Memory B cell (primary cell): ENCODE data around the gene CDH15.
"Not testable (repeated sequence)": the region's sequence is repeated elsewhere in the genome, so short reads cannot be mapped to it uniquely, and the experiment has no call there.

Experiments
- ATAC-seq: fragments of 150-1000 bp; cut with Tn5 transposase; 2 replicates; pipeline ENCODE4 v1.10.0; 2021; ENCODE audit warnings: low read depth, mild to moderate bottlenecking, moderate library complexity
- DNase-seq, 2 donors: peaks; one replicate each; pipeline ENCODE4 v3.0.0; 2022; ENCODE audit warnings: low spot score in 2 of 2
- H3K27ac Mint-ChIP-seq: one replicate; pipeline ENCODE4 v1.8.0; 2022; ENCODE audit warnings: mild to moderate bottlenecking, moderate library complexity, mixed read lengths
- H3K27me3 Mint-ChIP-seq: one replicate; pipeline ENCODE4 v1.8.0; 2022; ENCODE audit warnings: mixed read lengths
- H3K36me3 Mint-ChIP-seq: one replicate; pipeline ENCODE4 v1.8.0; 2022; ENCODE audit warnings: mild to moderate bottlenecking, mixed read lengths
- H3K4me1 Mint-ChIP-seq: one replicate; pipeline ENCODE4 v1.8.0; 2022; ENCODE audit warnings: mixed read lengths
- H3K4me3 Mint-ChIP-seq: one replicate; pipeline ENCODE4 v1.8.0; 2022; ENCODE audit warnings: mild to moderate bottlenecking, moderate library complexity, mixed read lengths
- H3K9me3 Mint-ChIP-seq: one replicate; pipeline ENCODE4 v1.8.0; 2022; ENCODE audit warnings: mixed read lengths

Gene CDH15

DNA sequence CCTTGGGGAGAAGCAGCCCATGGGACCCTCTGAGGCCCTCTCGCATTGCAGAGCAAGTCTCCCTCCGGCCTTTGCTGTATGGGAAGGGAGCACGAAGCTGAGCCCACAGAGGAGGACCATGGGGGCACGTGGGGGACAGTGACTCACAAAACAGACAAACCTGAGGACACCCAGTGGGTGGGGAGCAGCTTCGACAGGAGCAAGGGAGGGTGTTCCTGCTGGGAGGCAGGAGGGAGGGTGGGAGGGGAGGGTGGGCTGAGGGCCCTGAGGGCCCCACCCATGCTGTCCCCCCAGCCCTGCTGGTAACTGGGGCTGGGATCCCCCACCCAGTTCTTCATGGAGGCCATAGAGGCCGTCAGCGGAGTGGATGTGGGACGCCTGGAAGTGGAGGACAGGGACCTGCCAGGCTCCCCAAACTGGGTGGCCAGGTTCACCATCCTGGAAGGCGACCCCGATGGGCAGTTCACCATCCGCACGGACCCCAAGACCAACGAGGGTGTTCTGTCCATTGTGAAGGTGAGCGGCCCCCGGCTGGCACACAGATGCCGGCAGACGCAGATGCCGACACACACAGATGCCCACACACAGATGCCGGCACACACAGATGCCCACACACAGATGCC lies 16.3 kb downstream of the CDH15 start:
- DNase-seq (no peak), ATAC-seq (no peak)
- Mint-ChIP-seq H3K9me3 (no peaks in the 10 kb centered on the region), H3K4me1 (peaks cover 3% of the 10 kb centered on the region), H3K27me3 (no peaks in the 10 kb centered on the region), H3K4me3 (no peak overlapping the region), H3K27ac (no peak overlapping the region), H3K36me3 (no peaks in the 10 kb centered on the region)

DNA sequence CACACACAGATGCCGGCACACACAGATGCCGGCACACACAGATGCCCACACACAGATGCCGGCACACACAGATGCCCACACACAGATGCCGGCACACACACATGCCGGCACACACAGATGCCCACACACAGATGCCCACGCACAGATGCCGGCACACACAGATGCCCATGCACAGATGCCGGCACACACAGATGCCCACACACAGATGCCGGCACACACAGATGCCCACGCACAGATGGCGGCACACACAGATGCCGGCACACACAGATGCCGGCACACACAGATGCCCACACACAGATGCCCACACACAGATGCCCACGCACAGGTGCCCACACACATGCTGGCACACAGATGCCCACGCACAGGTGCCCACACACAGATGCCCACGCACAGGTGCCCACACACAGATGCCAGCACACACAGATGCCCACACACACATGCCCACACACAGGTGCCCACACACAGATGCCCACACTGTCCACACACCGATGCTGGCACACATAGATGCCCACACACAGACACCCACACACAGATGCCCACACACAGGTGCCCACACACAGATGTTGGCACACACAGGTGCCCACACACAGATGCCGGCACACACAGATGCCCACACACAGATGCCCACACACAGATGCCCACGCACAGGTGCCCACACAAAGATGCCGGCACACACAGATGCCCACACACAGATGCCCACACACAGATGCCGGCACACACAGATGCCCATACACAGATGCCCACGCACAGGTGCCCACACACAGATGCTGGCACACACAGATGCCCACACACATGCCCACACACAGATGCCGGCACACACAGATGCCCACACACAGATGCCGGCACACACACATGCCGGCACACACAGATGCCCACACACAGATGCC lies 17.2 kb downstream of the CDH15 start:
- H3K9me3 Mint-ChIP-seq, result not testable (repeated sequence)

GRCh38 chr16:89189358-89190025 lies 17.9 kb downstream of the CDH15 start:
- Mint-ChIP-seq H3K27me3 (no peaks in the 10 kb centered on the region), H3K4me3 (no peak overlapping the region), H3K27ac (no peak overlapping the region), H3K4me1 (peaks cover 3% of the 10 kb centered on the region), H3K9me3 (no peaks in the 10 kb centered on the region), H3K36me3 (no peaks in the 10 kb centered on the region)
- ATAC-seq, result no peak
- DNase-seq, result no peak

More for the DNA sequence above, 17.2 kb downstream of the CDH15 start:
- not testable (repeated sequence) for ATAC-seq, H3K27me3 Mint-ChIP-seq, H3K36me3 Mint-ChIP-seq, H3K27ac Mint-ChIP-seq, DNase-seq, H3K4me1 Mint-ChIP-seq, H3K4me3 Mint-ChIP-seq

- ATAC-seq (no peak), DNase-seq (no peak)
- H3K36me3 Mint-ChIP-seq, result no peaks in the 10 kb centered on the region
- no peak overlapping the region for H3K4me3 Mint-ChIP-seq
- peaks cover 3% of the 10 kb centered on the region for H3K4me1 Mint-ChIP-seq
- no peaks in the 10 kb centered on the region for H3K9me3 Mint-ChIP-seq
- no peaks in the 10 kb centered on the region for H3K27me3 Mint-ChIP-seq
- no peak overlapping the region for H3K27ac Mint-ChIP-seq
These were observed 18.8 kb downstream of the CDH15 start for GRCh38 chr16:89190150-89190958.

DNA sequence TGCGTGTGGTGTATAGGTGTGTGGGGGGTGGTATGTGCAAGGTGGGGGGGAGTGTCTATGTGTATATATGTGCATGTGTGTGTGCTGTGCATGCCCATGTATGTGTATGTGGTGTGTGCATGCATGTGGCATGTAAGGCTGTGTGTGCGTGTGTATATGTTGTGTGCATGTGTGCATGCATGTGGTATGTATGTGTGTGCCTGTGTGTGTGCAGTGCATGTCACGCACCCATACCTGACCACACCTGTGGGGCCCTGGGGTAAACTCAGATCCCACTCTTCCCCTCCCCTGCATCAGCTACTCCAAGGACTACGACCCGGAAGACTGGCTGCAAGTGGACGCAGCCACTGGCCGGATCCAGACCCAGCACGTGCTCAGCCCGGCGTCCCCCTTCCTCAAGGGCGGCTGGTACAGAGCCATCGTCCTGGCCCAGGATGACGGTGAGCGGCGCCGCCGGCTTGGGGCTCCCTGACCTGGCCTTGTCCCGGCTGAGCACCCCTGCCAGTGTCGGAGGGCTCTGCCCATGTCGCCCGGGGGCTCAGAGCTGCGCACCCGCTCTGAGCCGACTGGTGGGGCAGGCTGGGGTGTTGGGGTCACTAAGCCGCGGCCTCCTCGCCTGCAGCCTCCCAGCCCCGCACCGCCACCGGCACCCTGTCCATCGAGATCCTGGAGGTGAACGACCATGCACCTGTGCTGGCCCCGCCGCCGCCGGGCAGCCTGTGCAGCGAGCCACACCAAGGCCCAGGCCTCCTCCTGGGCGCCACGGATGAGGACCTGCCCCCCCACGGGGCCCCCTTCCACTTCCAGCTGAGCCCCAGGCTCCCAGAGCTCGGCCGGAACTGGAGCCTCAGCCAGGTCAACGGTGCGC lies 19.7 kb downstream of the CDH15 start:
- H3K4me3 Mint-ChIP-seq, result peak overlapping the region; percentile 19
- H3K27ac Mint-ChIP-seq, result no peak overlapping the region
- ATAC-seq (no peak), DNase-seq (no peak)
- H3K9me3 Mint-ChIP-seq, result no peaks in the 10 kb centered on the region
- H3K4me1 Mint-ChIP-seq, result peaks cover 3% of the 10 kb centered on the region
- H3K36me3 Mint-ChIP-seq, result no peaks in the 10 kb centered on the region
- H3K27me3 Mint-ChIP-seq, result no peaks in the 10 kb centered on the region

DNA sequence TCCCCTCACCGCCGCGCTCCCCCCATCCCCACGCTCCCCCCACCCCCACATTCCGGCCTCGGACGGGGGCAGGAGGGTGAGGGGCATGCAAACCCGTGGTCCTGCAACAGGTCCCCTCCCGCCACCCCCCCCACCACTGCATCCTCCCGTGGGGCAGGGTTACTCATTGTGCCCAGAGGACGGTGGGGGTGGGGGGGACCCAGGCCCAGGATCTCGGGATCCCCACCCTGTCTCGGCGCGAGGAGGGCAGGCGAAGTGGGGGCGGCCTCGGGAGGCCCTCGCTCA lies 20.3 kb downstream of the CDH15 start:
- Mint-ChIP-seq H3K27ac (no peak overlapping the region), H3K9me3 (no peaks in the 10 kb centered on the region), H3K27me3 (no peaks in the 10 kb centered on the region), H3K36me3 (no peaks in the 10 kb centered on the region), H3K4me3 (no peak overlapping the region), H3K4me1 (peaks cover 3% of the 10 kb centered on the region)
- ATAC-seq, result no peak
- no peak for DNase-seq

GRCh38 chr16:89192186-89192955 lies 20.8 kb downstream of the CDH15 start:
- not testable (repeated sequence) for H3K27ac Mint-ChIP-seq, H3K4me1 Mint-ChIP-seq, H3K36me3 Mint-ChIP-seq, H3K4me3 Mint-ChIP-seq, H3K27me3 Mint-ChIP-seq, H3K9me3 Mint-ChIP-seq
- DNase-seq (peak in 1 of 2 donors; percentile 61), ATAC-seq (peak; percentile 50)

GRCh38 chr16:89192956-89193575 lies 21.5 kb downstream of the CDH15 start:
- ATAC-seq, result peak; percentile 36
- H3K36me3 Mint-ChIP-seq, result no peaks in the 10 kb centered on the region
- DNase-seq, result no peak
- H3K4me1 Mint-ChIP-seq, result peaks cover 3% of the 10 kb centered on the region
- H3K27ac Mint-ChIP-seq, result no peak overlapping the region
- no peaks in the 10 kb centered on the region for H3K9me3 Mint-ChIP-seq
- no peak overlapping the region for H3K4me3 Mint-ChIP-seq
- peaks cover 2% of the 10 kb centered on the region for H3K27me3 Mint-ChIP-seq

GRCh38 chr16:89193576-89194293 lies 22.2 kb downstream of the CDH15 start:
- H3K4me3 Mint-ChIP-seq, result no peak overlapping the region
- DNase-seq (no peak), ATAC-seq (no peak)
- H3K27me3 Mint-ChIP-seq, result peaks cover 2% of the 10 kb centered on the region
- H3K27ac Mint-ChIP-seq, result no peak overlapping the region
- no peaks in the 10 kb centered on the region for H3K36me3 Mint-ChIP-seq
- H3K9me3 Mint-ChIP-seq, result no peaks in the 10 kb centered on the region
- peaks cover 3% of the 10 kb centered on the region for H3K4me1 Mint-ChIP-seq

DNA sequence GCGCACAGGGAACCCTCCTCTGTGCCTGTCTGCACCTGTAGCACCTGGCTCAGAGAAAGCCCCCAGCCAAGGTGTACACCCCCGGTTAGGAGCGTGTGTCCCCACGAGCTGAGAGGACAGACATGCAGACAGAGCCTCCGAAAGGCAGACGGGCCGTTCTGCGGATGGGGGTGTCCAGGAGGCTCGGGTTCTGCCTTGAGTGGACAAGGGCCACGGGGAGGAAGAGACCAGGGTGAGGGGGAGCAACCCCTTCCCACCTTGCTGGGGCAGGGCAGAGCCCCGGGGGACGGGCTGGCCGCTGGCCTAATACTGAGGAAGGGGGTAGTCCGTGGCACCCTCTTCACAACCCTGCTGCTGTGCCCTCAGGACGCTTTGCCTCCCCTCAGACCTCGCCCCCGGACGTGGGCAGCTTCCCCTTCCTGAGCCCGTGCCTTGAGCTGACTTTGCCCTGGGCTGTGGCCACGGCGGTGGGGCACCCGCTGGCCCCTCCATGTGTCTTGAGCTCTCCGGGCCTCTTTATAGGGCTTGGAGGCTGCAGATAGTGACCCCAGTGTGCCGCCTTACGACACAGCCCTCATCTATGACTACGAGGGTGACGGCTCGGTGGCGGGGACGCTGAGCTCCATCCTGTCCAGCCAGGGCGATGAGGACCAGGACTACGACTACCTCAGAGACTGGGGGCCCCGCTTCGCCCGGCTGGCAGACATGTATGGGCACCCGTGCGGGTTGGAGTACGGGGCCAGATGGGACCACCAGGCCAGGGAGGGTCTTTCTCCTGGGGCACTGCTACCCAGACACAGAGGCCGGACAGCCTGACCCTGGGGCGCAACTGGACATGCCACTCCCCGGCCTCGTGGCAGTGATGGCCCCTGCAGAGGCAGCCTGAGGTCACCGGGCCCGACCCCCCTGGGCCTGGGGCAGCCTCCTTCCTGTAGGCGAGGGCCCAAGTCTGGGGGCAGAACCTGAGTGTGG lies 23.1 kb downstream of the CDH15 start:
- no peak overlapping the region for H3K4me3 Mint-ChIP-seq
- no peak overlapping the region for H3K27ac Mint-ChIP-seq
- DNase-seq, result peak in 1 of 2 donors; percentile 22

DNA sequence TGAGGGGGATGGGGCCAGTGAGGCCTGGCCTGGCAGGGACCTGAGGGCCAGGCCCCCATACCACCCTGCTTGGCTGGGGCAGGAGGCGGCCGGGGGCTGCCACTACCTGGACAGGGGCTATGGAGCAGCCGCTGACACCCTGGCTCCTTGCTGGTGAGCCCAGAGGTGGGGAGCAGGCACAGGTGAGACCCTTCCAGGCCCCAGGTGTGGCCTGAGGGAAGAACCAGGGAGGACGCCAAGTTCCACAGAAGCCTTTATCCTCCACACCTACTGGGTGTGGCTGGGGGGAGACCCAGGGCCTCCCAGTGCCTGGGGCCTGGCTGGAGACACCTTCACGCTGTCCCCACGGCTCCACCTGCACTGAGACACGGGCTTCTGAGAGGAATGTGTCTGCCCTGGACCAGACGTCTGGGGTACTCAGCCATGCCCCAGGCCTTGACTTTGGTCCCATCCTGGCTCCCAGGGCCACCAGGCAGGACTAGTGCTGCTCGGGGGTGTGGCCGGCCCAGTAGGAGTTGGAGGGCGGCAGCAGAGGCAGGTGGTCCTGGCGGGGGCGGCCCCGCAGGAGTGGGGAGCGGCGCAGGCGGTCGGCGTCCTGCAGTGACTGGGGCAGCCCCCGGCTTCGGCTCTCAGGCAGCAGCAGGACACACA lies 24.1 kb downstream of the CDH15 start:
- H3K36me3 Mint-ChIP-seq, result no peaks in the 10 kb centered on the region
- ATAC-seq (no peak), DNase-seq (peak in 1 of 2 donors; percentile 25)
- no peak overlapping the region for H3K4me3 Mint-ChIP-seq
- peaks cover 6% of the 10 kb centered on the region for H3K27me3 Mint-ChIP-seq
- no peaks in the 10 kb centered on the region for H3K9me3 Mint-ChIP-seq
- peaks cover 5% of the 10 kb centered on the region for H3K4me1 Mint-ChIP-seq
- no peak overlapping the region for H3K27ac Mint-ChIP-seq

More for the DNA sequence above, 23.1 kb downstream of the CDH15 start:
- ATAC-seq, result no peak
- H3K27me3 Mint-ChIP-seq, result peaks cover 2% of the 10 kb centered on the region
- peaks cover 3% of the 10 kb centered on the region for H3K4me1 Mint-ChIP-seq
- H3K9me3 Mint-ChIP-seq, result no peaks in the 10 kb centered on the region
- H3K36me3 Mint-ChIP-seq, result no peaks in the 10 kb centered on the region
